ENCODE measurements around the gene LAPTM5. TPM values are rescaled to one million over a fixed set of nuclear protein-coding genes. Genes with fewer than 3 reads are reported as not detected.
A peak's percentile ranks its signal among the peaks of the same experiment; 100 is the strongest.

Gene LAPTM5
- total and polyA plus RNA-seq, 4 donors: 18.0 to 46.2 (median 28.1) TPM

DNA sequence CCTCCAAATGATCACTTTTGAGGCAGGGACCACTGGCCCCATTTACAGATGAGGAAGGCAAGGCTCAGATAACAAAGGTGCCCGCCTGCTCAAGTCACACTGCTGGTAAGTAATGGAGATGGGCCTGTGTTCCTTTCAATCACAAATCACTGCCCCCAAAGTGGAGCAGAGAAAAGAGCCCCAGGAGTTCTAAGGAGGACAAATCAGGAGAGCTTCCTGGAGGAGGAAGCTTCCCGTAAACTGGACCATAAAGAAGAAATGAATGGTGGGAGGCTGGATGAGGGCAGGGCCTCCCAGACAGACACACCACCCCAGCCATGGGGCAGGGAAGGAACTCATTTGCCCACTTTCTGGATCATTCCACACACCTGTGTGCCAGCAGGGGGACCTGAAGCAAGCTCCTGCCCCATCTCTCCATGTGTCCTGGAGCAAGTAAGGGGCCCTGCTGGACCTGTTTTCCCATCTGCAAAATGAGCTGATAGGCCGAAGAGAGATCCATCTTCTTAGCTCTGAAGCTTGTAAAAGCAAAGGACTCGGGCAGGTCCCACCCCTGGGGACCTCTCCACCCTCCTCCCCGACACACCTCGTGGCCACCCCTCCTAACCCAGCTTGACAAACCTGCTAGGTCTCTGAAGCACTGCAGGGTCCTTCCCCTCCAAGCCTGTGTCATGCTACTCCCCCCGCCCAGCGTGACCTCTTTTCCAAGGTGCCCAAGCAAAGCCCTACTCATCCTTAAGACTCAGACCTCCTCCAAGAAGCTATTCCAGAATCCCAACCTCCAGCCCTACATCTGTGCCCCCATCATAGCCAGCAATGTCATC lies 5.5 kb downstream of the LAPTM5 start (continued):
- TF ChIP-seq, protein P1, sequence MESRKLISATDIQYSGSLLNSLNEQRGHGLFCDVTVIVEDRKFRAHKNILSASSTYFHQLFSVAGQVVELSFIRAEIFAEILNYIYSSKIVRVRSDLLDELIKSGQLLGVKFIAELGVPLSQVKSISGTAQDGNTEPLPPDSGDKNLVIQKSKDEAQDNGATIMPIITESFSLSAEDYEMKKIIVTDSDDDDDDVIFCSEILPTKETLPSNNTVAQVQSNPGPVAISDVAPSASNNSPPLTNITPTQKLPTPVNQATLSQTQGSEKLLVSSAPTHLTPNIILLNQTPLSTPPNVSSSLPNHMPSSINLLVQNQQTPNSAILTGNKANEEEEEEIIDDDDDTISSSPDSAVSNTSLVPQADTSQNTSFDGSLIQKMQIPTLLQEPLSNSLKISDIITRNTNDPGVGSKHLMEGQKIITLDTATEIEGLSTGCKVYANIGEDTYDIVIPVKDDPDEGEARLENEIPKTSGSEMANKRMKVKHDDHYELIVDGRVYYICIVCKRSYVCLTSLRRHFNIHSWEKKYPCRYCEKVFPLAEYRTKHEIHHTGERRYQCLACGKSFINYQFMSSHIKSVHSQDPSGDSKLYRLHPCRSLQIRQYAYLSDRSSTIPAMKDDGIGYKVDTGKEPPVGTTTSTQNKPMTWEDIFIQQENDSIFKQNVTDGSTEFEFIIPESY (IDR thresholded peaks at IDR 0.05): no peak
- TF ChIP-seq EGR1 (IDR thresholded peaks at IDR 0.05; ENCODE audit: low read depth in 2 of 2): no peak

DNA sequence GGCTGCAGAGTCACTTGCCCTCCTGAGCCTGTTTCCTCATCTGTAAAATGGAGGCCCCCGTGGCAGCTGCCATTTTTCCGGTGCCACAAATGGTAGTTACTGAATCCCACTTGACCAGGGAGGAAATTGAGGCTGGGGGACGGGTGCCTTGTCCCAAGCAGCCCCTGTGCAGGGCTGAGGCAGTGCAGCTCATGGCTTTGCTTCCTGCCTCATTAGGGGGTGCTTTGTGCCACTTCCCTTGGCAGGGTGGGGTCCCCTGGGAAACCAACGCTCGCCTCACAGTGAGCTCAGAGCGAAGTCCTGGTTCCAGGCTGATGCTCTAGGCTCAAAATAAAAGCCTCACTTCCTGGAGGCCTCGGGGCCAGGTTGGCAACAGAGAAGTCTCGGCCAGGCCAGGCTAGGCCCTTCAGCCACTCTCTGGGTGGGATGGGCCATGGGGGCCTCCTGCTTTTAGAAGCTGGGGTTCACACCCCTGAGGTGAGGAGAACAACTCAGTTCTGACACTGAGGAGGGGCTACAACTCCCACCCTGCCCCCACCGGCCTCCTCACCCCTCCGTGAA lies 6.8 kb downstream of the LAPTM5 start:
- H3K4me3 ChIP-seq (ENCODE audit: low read depth in 1 of 3, low read length in 3 of 3): no peak overlapping the region
- H3K27me3 ChIP-seq (ENCODE audit: control insufficient read depth in 4 of 4, insufficient read depth in 4 of 4, low read length in 3 of 4): no peaks in the 10 kb centered on the region
- 81% methylated on average over 10 of the region's 10 CpGs for WGBS
- H3K27ac ChIP-seq (ENCODE audit: low read depth in 1 of 2, low read length in 2 of 2): peak overlapping the region; percentile 9 to 50
- H3K4me1 ChIP-seq (ENCODE audit: control insufficient read depth in 4 of 4, insufficient read depth in 4 of 4, low read length in 3 of 4): peaks cover 0 to 8% (median 2%) of the 10 kb centered on the region in 4 donors
- H3K36me3 ChIP-seq (ENCODE audit: control insufficient read depth in 4 of 4, insufficient read depth in 3 of 4, low read depth in 1 of 4, low read length in 3 of 4): no peaks in the 10 kb centered on the region
- no peak for DNase-seq (ENCODE audit: low spot score)
- TF ChIP-seq, protein P2, sequence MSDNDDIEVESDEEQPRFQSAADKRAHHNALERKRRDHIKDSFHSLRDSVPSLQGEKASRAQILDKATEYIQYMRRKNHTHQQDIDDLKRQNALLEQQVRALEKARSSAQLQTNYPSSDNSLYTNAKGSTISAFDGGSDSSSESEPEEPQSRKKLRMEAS (IDR thresholded peaks at IDR 0.05): no peak
- TF ChIP-seq FOXA2 (IDR thresholded peaks at IDR 0.05) (no peak), RXRA (IDR thresholded peaks at IDR 0.05) (no peak), HNF4G (IDR thresholded peaks at IDR 0.05) (no peak), JUND (IDR thresholded peaks at IDR 0.05) (no peak), FOXA1 (IDR thresholded peaks at IDR 0.05) (no peak), NR2F2 (IDR thresholded peaks at IDR 0.05) (no peak), TAF1 (conservative IDR thresholded peaks at IDR 0.05) (no peak)
- TF ChIP-seq, protein P3, sequence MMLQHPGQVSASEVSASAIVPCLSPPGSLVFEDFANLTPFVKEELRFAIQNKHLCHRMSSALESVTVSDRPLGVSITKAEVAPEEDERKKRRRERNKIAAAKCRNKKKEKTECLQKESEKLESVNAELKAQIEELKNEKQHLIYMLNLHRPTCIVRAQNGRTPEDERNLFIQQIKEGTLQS (IDR thresholded peaks at IDR 0.05): no peak
- TF ChIP-seq, protein P4, sequence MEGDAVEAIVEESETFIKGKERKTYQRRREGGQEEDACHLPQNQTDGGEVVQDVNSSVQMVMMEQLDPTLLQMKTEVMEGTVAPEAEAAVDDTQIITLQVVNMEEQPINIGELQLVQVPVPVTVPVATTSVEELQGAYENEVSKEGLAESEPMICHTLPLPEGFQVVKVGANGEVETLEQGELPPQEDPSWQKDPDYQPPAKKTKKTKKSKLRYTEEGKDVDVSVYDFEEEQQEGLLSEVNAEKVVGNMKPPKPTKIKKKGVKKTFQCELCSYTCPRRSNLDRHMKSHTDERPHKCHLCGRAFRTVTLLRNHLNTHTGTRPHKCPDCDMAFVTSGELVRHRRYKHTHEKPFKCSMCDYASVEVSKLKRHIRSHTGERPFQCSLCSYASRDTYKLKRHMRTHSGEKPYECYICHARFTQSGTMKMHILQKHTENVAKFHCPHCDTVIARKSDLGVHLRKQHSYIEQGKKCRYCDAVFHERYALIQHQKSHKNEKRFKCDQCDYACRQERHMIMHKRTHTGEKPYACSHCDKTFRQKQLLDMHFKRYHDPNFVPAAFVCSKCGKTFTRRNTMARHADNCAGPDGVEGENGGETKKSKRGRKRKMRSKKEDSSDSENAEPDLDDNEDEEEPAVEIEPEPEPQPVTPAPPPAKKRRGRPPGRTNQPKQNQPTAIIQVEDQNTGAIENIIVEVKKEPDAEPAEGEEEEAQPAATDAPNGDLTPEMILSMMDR (IDR thresholded peaks at IDR 0.05; ENCODE audit: low read depth, low read length, missing input control): no peak
- TF ChIP-seq, protein P5, sequence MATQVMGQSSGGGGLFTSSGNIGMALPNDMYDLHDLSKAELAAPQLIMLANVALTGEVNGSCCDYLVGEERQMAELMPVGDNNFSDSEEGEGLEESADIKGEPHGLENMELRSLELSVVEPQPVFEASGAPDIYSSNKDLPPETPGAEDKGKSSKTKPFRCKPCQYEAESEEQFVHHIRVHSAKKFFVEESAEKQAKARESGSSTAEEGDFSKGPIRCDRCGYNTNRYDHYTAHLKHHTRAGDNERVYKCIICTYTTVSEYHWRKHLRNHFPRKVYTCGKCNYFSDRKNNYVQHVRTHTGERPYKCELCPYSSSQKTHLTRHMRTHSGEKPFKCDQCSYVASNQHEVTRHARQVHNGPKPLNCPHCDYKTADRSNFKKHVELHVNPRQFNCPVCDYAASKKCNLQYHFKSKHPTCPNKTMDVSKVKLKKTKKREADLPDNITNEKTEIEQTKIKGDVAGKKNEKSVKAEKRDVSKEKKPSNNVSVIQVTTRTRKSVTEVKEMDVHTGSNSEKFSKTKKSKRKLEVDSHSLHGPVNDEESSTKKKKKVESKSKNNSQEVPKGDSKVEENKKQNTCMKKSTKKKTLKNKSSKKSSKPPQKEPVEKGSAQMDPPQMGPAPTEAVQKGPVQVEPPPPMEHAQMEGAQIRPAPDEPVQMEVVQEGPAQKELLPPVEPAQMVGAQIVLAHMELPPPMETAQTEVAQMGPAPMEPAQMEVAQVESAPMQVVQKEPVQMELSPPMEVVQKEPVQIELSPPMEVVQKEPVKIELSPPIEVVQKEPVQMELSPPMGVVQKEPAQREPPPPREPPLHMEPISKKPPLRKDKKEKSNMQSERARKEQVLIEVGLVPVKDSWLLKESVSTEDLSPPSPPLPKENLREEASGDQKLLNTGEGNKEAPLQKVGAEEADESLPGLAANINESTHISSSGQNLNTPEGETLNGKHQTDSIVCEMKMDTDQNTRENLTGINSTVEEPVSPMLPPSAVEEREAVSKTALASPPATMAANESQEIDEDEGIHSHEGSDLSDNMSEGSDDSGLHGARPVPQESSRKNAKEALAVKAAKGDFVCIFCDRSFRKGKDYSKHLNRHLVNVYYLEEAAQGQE (IDR thresholded peaks at IDR 0.05): no peak
- H3K9me3 ChIP-seq (ENCODE audit: control insufficient read depth in 4 of 4, low read length in 3 of 4): no peaks in the 10 kb centered on the region
- H3K9ac ChIP-seq (ENCODE audit: low read depth in 1 of 2, low read length in 2 of 2): no peak overlapping the region
